ENCODE data around the gene RNF212.
"Not testable (repeated sequence)": the region's sequence is repeated elsewhere in the genome, so short reads cannot be mapped to it uniquely, and the experiment has no call there.

The RNF212 gene

GRCh38 chr4:1060621-1061020 lies 52.7 kb downstream of the RNF212 start:
- DNase-seq: no peak

GRCh38 chr4:1060121-1060520 lies 53.2 kb downstream of the RNF212 start:
- DNase-seq: no peak

- no peak for DNase-seq
Measured at GRCh38 chr4:1058997-1059665, 54.2 kb downstream of the RNF212 start.

GRCh38 chr4:1058198-1058996 lies 55.0 kb downstream of the RNF212 start:
- DNase-seq: no peak

- no peak for DNase-seq
Measured at GRCh38 chr4:1057403-1057745, 56.0 kb downstream of the RNF212 start.

DNA sequence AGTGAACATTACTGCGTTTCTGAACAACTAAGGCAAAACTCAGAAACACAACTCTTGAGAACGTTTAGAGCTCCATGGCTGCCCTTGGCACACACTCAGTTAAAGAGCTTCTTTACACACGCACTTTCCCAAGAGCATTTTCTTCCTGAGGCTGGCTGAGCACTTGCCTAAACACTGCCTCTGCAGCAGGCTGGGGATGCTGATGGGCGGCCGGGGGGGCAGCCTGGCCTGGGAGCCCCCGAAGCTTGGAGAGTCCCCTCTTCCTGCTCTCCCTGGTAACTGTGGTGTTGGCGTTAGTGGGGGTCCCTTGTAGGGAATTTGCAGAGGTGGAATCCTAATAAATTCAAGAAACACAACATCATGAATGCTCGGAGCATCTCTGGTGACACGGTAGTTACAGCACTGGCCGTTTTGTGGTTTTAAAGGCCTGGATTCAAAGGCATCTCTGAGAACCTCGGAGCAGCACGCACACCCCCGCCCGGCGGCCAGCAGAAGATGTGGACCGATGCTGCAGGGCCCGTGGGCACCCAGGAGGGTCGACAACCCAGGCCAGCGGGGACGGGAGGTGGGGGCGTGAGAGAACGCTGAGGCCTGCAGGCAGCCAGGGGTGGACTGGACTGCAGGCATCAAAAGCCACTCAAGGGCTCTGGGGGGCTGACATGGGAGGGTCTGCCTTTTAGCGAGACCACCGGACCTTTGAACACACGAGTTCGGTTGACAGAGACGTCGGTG lies 56.5 kb downstream of the RNF212 start:
- no peak for DNase-seq

GRCh38 chr4:1055721-1056590 lies 57.4 kb downstream of the RNF212 start:
- no peak for DNase-seq

GRCh38 chr4:1055243-1055701 lies 58.1 kb downstream of the RNF212 start:
- not testable (repeated sequence) for DNase-seq

DNA sequence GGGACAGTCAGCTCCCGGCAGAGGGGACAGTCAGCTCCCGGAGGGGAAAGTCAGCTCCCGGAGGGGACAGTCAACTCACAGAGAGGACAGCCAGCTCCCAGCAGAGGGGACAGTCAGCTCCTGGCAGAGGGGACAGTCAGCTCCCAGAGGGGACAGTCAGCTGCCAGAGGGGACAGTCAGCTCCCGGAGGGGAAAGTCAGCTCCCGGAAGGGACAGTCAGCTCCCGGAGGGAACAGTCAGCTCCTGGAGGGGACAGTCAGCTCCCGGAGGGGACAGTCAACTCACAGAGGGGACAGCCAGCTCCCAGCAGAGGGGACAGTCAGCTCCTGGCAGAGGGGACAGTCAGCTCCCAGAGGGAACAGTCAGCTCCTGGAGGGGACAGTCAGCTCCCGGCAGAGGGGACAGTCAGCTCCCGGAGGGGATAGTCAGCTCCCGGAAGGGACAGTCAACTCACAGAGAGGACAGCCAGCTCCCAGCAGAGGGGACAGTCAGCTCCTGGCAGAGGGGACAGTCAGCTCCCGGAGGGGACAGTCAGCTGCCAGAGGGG lies 58.6 kb downstream of the RNF212 start:
- DNase-seq: not testable (repeated sequence)

- DNase-seq: not testable (repeated sequence)
Measured at GRCh38 chr4:1053891-1054290, 59.5 kb downstream of the RNF212 start.

DNA sequence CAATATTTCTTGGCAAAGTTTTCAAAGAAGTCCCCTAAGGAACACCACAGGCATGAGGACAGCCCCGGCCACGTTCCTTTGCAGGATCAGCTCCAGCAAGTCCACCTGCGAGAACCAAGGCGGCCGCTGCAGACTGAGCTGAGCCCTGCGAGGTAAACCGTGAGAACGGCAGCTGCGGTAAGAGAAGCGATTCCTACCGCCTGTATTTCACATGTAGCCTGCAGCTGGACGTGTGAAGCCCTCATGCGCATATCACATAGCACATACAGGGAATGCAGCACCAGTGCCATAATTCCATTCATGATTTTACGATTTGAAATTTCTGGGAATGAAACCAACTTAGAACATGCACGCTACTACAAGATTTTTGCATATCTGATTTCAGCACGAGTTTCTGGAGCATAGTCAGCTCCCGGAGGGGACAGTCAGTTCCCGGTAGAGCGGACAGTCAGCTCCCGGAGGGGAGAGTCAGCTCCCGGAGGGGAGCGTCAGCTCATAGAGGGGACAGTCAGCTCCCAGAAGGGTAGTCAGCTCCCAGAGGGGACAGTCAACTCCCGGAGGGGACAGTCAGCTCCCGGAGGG lies 60.2 kb downstream of the RNF212 start:
- no peak for DNase-seq

GRCh38 chr4:1052231-1052671 lies 61.1 kb downstream of the RNF212 start:
- DNase-seq: no peak

- no peak for DNase-seq
Measured at GRCh38 chr4:1051472-1051871, 61.9 kb downstream of the RNF212 start.

- no peak for DNase-seq
Measured at GRCh38 chr4:1050486-1051213, 62.7 kb downstream of the RNF212 start.

- DNase-seq: no peak
Measured at GRCh38 chr4:1049591-1049905, 63.8 kb downstream of the RNF212 start.

DNA sequence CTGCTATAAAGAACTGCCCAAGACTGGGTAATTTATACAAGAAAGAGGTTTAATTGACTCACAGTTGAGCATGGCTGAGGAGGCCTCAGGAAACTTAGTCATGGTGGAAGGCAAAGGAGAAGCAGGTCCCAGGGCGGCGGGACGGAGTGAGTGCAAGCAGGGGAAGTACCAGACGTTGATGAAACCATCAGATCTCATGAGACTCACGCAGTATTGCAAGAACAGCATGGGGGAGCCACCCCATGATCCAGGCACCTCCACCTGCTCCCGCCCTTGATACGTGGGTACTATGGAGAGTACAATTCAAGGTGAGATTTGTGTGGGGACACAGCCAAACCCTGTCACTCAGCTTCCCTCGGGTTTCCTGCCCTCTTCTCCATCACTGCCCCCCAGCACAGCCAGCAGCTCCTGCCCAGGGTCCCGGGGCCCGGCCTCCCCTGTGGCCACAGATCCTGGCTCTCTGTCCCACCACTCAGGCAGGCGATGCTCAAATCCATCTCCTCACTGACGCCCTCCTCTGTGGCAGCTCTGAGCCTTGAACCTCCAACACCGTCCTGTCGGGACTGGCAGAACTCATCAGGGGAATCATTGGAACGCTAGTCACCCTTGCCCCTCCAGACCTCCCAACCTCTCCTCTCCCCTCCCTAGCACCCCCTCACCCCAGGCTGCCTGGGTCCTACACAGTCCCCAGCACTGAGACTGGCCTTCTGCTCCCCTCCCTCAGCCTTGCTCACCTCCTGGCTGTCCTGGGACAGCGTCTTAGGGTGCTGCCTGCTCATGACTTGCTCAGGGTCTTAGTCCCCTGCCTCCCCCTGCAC lies 64.4 kb downstream of the RNF212 start:
- no peak for DNase-seq

DNA sequence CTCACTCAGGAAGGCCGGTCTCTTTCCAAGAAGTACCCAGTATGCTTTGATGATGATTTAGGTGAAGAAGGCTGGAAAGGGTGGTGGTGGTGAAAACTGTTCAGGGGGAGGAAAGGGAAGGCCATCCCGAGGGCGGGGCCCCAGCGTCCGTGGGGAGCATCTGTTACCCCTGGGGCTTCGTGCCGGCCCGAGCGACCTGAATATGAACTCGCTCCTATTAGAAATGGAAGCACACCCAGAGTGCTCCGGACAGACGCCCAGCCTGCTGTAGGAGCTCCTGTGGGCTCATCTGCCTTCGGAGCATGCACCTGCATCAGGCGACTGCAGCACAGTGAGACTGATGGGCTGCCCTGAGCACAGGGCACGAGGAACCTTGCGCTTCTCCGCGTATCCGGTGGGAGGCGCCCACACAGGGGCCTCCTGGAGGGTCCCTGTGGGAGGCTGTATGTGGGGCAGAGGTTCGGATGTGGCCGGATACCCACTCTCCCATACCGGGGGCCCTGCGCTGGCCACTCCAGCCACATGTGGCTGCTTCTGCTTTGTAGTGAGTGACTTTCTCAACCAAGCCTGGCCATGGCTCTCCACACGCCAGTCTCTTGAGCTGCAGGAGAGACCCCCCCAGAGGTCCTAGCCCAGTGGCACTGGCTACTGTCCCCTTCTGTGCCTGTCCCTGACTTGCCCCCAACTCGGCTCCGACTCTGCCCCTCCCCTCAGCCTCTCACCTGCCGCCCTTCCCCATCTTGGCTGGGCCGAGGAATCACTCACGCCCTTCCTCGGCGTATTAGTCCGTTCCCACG lies 65.2 kb downstream of the RNF212 start:
- DNase-seq: no peak

DNA sequence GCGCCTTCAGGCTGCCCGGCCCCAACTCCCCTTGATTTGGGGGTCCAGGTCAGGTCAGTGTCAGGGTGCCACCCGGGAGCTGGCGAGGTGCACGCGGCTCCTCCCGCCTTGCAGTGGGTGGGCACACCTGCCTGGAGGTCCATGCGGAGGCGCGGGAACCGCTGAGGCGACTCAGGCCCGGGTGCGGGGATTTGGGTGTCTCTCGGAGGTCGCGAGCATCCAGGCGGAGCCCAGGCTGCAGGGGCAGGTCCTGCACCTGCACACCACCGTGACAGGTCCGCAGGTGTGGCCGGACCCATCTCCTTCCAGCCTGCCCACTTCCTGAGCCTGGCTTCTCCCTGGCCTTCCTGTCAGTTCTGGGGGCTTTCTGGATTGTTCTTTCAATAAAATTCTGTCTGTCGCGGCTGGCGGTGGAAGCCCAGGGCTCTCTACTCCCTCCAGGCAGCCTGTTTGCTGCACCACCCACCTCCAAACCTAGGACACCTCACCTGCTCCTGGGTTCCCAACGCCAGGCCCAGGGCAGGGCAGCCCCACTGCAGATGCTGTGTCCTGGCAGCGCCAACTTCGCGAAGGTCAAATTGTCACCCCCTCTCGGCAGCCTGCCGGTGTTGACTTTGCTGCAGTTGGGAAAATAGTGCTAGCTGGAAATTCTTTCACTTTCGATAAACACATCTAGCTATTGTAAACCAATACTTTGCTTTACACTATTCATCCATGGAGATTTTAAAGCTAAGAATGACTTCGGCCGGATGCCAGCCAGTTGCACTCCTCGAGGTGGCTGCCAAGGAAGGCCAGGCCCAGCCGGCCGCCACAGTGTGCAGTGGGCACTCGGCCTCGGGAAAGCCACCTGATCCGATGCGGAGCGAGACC lies 66.0 kb downstream of the RNF212 start:
- no peak for DNase-seq

DNA sequence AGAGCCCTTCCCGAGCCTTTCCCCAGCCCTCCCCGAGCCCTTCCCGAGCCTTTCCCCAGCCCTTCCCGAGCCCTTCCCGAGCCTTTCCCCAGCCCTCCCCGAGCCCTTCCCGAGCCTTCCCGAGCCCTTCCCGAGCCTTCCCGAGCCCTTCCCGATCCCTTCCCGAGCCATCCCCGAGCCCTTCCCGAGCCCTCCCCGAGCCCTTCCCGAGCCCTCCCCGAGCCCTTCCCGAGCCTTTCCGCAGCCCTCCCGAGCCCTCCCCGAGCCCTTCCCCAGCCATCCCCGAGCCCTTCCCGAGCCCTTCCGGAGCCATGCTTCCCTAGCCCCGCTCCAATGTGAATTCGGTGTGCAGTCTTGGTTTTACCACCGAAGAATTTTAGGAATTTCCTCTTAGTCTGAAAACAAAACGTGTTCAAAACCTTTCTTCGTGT lies 66.8 kb downstream of the RNF212 start:
- peak; percentile 52 to 80 (median 75) for DNase-seq
